VCaP (cell line): Measurements from ENCODE around the gene CASQ2.

Experiments used
- H3K27ac ChIP-seq: fragments of 450-650 bp; 2 replicates; pipeline ENCODE4 v1.5.1; 2017
- CTCF ChIP-seq: fragments of 450-650 bp; conservative IDR thresholded peaks from 2 replicates; pipeline ENCODE4 v1.5.1; 2017; ENCODE audit warnings: mild to moderate bottlenecking, moderate library complexity

Gene CASQ2

DNA sequence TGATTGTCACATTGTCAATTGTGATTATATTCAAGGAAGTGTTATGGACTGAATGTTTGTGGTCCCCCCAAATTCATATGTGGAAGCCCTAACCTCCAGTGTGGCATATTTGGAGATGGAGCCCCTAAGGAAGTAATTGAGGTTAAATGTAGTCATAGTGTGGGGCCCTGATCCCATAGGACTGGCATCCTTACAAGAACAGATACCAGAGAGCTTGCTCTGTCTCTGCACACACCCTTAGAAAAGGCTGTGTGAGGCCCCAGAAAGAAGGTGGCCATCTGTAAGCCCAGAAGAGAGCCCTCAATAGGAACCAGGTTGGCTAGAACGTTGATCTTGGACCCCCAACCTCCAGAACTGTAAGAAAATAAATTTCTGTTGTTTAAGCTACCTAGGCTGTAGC lies 98.6 kb downstream of the CASQ2 start:
- TF ChIP-seq CTCF, result no peak
- H3K27ac ChIP-seq, result no peak overlapping the region

DNA sequence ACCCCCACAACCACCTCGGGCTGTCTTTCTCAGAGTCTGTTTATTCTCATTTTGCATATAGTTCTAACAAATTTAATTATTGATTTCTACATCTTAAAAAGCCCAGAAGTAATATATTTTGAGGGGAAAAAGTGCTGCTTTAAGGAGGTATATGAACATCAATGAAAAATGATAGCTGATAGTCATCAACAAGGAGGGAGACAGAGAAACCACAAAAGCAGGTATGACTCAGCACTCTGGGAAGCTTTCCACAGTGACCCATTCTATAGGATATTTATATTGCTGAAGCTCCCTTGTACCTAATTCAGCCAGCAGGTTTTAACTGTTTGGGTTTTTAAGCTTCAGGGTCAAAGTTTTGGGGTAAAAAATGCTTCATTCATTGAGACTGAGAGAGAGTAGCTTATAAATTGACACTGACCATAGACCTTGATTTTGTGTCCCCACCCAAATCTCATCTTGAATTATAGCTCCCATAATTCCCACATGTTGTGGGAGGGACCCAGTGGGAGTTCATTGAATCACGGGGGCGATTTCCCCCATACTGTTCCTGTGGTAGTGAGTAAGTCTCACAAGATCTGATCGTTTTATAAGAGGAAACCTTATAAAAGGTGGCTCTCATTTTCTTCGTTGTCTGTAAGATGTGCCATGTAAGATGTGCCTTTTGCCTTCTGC lies 99.4 kb downstream of the CASQ2 start:
- TF ChIP-seq CTCF, result no peak
- no peak overlapping the region for H3K27ac ChIP-seq

- no peak overlapping the region for H3K27ac ChIP-seq
- no peak for TF ChIP-seq CTCF
Measured at GRCh38 chr1:115668579-115668978, 99.9 kb downstream of the CASQ2 start.

GRCh38 chr1:115666702-115667101 lies 101.8 kb downstream of the CASQ2 start:
- no peak for TF ChIP-seq CTCF
- peak overlapping the region; percentile 66 for H3K27ac ChIP-seq

DNA sequence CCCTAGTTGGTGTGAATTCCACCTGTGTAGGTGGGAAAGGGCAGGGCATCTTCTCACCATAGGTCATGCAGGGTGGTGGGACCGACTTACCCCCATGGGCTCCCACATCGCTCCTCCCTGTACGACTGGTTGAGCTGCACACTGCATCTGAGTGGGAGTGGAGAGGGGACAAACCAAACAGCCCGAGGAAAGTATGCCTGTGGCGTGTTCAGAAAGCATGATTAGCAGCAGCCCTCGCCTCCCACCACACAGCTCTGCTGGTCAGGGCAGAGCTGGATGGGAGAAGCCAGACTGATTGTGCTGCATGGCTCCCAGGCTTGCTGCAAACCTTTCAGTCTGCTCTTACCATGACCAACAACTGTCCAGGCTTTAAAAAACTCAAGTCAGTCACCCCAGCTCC lies 102.3 kb downstream of the CASQ2 start:
- TF ChIP-seq CTCF, result no peak
- peak overlapping the region; percentile 66 for H3K27ac ChIP-seq

DNA sequence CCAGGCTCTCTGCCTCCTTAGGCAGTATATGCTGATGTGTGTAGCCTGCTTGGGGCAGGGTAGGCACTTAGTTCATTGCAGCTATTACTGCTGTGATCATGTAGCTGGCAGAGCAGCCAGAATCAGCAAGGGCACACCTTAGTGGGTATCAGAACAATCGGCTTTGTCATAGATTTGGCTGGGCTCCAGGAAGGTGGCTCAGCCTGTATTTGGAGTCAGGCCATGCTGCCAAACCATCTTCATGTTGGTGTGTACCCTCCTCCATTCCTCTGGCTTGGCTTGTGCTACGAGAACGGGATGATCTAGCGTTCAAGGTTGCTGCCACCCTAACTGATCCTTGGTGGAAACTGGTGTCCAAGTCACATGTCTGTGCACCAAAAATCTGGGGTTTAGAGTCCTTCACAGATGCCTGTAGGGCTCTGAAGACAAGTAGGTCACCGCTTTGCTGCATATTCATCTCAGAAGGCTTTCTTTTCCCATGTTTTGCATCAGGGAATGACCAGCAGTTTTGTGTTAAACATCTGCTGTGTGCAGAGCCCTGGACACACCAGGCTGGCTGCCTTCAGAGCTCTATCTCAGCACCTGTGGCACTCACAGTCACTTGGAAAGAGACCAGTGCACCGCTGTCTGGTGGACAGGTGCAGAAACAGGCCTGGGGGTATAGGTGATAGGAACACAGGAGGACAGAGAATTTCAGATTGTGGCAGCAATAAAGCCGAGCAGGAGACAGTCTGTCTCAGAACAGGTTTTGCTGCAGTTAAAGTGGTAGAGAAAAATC lies 103.0 kb downstream of the CASQ2 start:
- peak overlapping the region; percentile 66 for H3K27ac ChIP-seq
- TF ChIP-seq CTCF, result no peak

GRCh38 chr1:115661157-115661556 lies 107.4 kb downstream of the CASQ2 start:
- H3K27ac ChIP-seq, result no peak overlapping the region
- no peak for TF ChIP-seq CTCF
